ENCODE data around the gene RANBP17. TPM values are rescaled to one million over a fixed set of nuclear protein-coding genes. Genes with fewer than 3 reads are reported as not detected.

RANBP17 gene
- total and polyA plus RNA-seq, 12 donors = 0.55 to 12.9 (median 5.9) TPM

- Histone ChIP-seq H3K9me3 (no peaks in the 10 kb centered on the region), H3K4me1 (no peaks in the 10 kb centered on the region), H3K36me3 (no peaks in the 10 kb centered on the region), H3K4me3 (no peak overlapping the region), H3K27ac (no peak overlapping the region), H3K27me3 (no peaks in the 10 kb centered on the region)
- no peak for ATAC-seq
- TF ChIP-seq, protein P1, sequence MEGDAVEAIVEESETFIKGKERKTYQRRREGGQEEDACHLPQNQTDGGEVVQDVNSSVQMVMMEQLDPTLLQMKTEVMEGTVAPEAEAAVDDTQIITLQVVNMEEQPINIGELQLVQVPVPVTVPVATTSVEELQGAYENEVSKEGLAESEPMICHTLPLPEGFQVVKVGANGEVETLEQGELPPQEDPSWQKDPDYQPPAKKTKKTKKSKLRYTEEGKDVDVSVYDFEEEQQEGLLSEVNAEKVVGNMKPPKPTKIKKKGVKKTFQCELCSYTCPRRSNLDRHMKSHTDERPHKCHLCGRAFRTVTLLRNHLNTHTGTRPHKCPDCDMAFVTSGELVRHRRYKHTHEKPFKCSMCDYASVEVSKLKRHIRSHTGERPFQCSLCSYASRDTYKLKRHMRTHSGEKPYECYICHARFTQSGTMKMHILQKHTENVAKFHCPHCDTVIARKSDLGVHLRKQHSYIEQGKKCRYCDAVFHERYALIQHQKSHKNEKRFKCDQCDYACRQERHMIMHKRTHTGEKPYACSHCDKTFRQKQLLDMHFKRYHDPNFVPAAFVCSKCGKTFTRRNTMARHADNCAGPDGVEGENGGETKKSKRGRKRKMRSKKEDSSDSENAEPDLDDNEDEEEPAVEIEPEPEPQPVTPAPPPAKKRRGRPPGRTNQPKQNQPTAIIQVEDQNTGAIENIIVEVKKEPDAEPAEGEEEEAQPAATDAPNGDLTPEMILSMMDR (IDR thresholded peaks at IDR 0.05) = no peak
- intact Hi-C loops (cut with DNase I) = no loop called here
- WGBS, 2 donors = 92 to 96% methylated on average over 3 of the region's 3 CpGs
- no peak for DNase-seq
Observed at GRCh38 chr5:171270136-171270535, 408.3 kb downstream of the RANBP17 start.

DNA sequence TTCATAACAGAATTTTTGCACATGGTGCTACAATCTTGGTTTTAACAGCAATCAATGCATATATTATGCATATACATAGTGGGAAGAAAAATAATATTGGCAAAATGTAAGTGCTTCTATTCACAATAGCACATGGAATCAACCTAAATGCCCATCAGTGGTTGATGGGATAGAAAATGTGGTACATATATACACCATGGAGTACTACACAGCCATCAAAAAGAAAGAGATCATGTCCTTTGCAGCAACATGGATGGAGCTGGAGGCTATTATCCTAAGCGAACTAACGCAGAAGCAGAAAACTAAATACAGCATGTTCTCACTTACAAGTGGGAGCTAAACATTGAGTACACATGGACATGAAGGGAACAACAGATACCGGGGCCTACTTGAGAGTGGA is 410.0 kb downstream of the RANBP17 start:
- WGBS, 2 donors = 97 to 99% methylated on average over 3 of the region's 3 CpGs
- no peaks in the 10 kb centered on the region for H3K27me3 ChIP-seq
- DNase-seq = no peak
- H3K4me1 ChIP-seq = no peaks in the 10 kb centered on the region
- no peak overlapping the region for H3K27ac ChIP-seq
- TF ChIP-seq, protein P1 (IDR thresholded peaks at IDR 0.05) = no peak
- intact Hi-C loops (cut with DNase I) = no loop called here
- H3K4me3 ChIP-seq = no peak overlapping the region
- H3K36me3 ChIP-seq = no peaks in the 10 kb centered on the region
- ATAC-seq = no peak
- no peaks in the 10 kb centered on the region for H3K9me3 ChIP-seq

GRCh38 chr5:171272996-171273970 is 411.5 kb downstream of the RANBP17 start:
- no peak for DNase-seq
- Histone ChIP-seq H3K36me3 (no peaks in the 10 kb centered on the region), H3K4me3 (no peak overlapping the region), H3K27ac (no peak overlapping the region), H3K27me3 (no peaks in the 10 kb centered on the region), H3K9me3 (no peaks in the 10 kb centered on the region), H3K4me1 (no peaks in the 10 kb centered on the region)
- TF ChIP-seq, protein P1 (IDR thresholded peaks at IDR 0.05) = peak in 3 of 9 donors; percentile 9 to 22 (median 10)
- intact Hi-C loops (cut with DNase I) = no loop called here
- ATAC-seq = no peak
- WGBS, 2 donors = 89 to 91% methylated on average over 2 of the region's 2 CpGs

DNA sequence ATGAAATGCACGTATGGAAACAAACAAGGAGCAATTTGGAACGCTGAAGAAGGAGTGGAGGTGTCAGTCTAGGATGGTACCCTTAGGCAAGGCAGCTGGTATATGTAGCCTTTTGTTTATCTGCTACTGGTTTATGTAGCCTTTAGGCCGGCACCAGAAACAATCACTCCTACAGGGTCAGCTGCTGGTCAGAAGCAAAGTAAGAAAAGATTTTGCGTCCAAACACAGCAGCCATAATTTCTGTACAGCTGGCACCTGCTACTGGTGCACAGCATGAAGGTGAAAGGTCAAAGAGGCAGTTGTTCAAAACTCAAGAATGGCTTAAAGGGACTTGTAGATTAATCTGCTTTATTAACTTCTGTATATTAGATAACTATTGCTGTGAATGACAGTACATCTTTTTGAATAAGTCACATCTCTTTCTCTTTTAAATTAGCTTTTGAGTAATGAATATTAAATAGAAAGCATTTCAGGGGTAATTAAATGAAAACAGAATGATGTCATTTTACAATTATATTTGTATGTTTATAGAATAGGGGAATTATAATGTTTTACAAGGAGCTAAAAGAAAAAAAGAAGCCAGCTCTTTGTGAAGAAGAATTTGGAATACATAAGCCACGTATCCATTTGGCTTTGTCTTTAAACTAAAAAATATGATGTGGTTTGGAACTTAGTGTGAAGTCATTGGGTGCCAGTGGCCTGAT is 414.2 kb downstream of the RANBP17 start:
- WGBS, 2 donors = 78 to 82% methylated on average over 5 of the region's 5 CpGs
- Histone ChIP-seq H3K27me3 (no peaks in the 10 kb centered on the region), H3K9me3 (no peaks in the 10 kb centered on the region), H3K27ac (no peak overlapping the region), H3K4me3 (no peak overlapping the region), H3K36me3 (no peaks in the 10 kb centered on the region), H3K4me1 (no peaks in the 10 kb centered on the region)
- no peak for DNase-seq
- ATAC-seq = no peak
- intact Hi-C loops (cut with DNase I) = no loop called here
- TF ChIP-seq, protein P1 (IDR thresholded peaks at IDR 0.05) = no peak
